ENCODE measurements around the gene CDH13. TPM values are rescaled to one million over a fixed set of nuclear protein-coding genes. Genes with fewer than 3 reads are reported as not detected.

Gene CDH13
- total RNA-seq, 1 experiment from 2014 or later: 49.3 TPM

DNA sequence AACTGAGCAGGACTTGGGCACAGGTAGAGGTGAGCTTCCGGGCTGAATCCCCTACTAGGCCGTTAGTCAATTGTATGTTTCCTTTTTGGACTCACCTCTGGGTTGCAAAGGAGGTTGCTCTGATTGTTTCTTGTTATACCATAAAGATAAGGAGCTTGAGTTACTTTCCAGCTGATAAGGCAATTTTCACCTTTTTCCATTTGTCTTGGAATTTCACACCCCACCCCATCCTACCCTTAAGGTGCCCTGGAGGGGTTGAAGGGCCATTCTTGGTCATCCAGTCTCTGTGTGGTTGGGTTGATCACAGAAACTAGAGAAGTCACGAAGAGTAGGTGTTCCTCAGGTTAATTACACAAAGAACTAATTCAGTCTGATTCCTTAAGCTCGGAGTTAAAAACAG lies 162.2 kb downstream of the CDH13 start:
- ChIA-PET CTCF (interaction anchor here (0.7 to 1.3 kb wide), 2 partner anchors 426 to 459 kb away, joined by 3 read pairs; no protein-coding TSS in a partner anchor), POLR2A (no interaction called here)
- Mint-ChIP-seq H3K4me1 (ENCODE audit: insufficient read depth, unreplicated experiment) (no peaks in the 10 kb centered on the region), H3K36me3 (ENCODE audit: insufficient read depth, unreplicated experiment) (peaks cover 12% of the 10 kb centered on the region), H3K9me3 (ENCODE audit: unreplicated experiment) (no peaks in the 10 kb centered on the region), H3K27ac (ENCODE audit: low read depth, unreplicated experiment) (no peak overlapping the region), H3K27me3 (ENCODE audit: insufficient read depth, unreplicated experiment) (no peaks in the 10 kb centered on the region), H3K4me3 (ENCODE audit: unreplicated experiment) (no peak overlapping the region)
- no peak for DNase-seq (ENCODE audit: unreplicated experiment)
- TF ChIP-seq, protein P1, sequence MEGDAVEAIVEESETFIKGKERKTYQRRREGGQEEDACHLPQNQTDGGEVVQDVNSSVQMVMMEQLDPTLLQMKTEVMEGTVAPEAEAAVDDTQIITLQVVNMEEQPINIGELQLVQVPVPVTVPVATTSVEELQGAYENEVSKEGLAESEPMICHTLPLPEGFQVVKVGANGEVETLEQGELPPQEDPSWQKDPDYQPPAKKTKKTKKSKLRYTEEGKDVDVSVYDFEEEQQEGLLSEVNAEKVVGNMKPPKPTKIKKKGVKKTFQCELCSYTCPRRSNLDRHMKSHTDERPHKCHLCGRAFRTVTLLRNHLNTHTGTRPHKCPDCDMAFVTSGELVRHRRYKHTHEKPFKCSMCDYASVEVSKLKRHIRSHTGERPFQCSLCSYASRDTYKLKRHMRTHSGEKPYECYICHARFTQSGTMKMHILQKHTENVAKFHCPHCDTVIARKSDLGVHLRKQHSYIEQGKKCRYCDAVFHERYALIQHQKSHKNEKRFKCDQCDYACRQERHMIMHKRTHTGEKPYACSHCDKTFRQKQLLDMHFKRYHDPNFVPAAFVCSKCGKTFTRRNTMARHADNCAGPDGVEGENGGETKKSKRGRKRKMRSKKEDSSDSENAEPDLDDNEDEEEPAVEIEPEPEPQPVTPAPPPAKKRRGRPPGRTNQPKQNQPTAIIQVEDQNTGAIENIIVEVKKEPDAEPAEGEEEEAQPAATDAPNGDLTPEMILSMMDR (IDR thresholded peaks at IDR 0.05; ENCODE audit: unreplicated experiment): no peak
- intact Hi-C loops (cut with micrococcal nuclease): no loop called here
- BruUV-seq (replicated peaks): no TSS peak

DNA sequence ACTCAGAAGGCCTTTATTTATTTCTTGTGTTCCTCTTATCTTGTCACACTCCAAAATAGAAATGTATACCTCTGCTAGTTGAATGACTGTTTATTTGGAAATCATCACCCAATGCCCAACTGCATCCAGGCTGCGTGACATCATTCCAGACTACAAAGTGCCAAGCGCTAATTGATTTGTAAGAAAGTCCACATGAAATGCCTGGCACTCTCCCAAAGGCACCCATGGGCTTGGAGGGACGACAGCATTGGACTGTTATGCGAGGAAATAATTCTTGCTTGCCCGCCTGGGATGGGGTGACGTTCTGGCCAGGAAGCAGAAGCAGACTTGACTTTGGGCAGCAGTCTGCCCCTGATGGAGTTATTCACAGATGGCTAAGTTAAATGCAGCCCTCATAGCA lies 165.9 kb downstream of the CDH13 start:
- CTCF ChIA-PET: no interaction called here
- Mint-ChIP-seq H3K4me1 (ENCODE audit: insufficient read depth, unreplicated experiment) (no peaks in the 10 kb centered on the region), H3K27me3 (ENCODE audit: insufficient read depth, unreplicated experiment) (no peaks in the 10 kb centered on the region), H3K4me3 (ENCODE audit: unreplicated experiment) (no peak overlapping the region), H3K27ac (ENCODE audit: low read depth, unreplicated experiment) (no peak overlapping the region), H3K36me3 (ENCODE audit: insufficient read depth, unreplicated experiment) (peaks cover 6% of the 10 kb centered on the region), H3K9me3 (ENCODE audit: unreplicated experiment) (no peaks in the 10 kb centered on the region)
- POLR2A ChIA-PET: interaction anchor here (0.6 kb wide), 1 partner anchor 235 kb away, joined by 3 read pairs; no protein-coding TSS in a partner anchor
- intact Hi-C loops (cut with micrococcal nuclease): no loop called here
- TF ChIP-seq, protein P1 (IDR thresholded peaks at IDR 0.05; ENCODE audit: unreplicated experiment): no peak
- no peak for DNase-seq (ENCODE audit: unreplicated experiment)
- BruUV-seq (replicated peaks): no TSS peak

- POLR2A ChIA-PET: no interaction called here
- intact Hi-C loops (cut with micrococcal nuclease): no loop called here
- H3K27ac Mint-ChIP-seq (ENCODE audit: low read depth, unreplicated experiment): no peak overlapping the region
- peaks cover 4% of the 10 kb centered on the region for H3K36me3 Mint-ChIP-seq (ENCODE audit: insufficient read depth, unreplicated experiment)
- H3K4me3 Mint-ChIP-seq (ENCODE audit: unreplicated experiment): no peak overlapping the region
- BruUV-seq (replicated peaks): no TSS peak
- TF ChIP-seq, protein P1 (IDR thresholded peaks at IDR 0.05; ENCODE audit: unreplicated experiment): no peak
- DNase-seq (ENCODE audit: unreplicated experiment): no peak
- H3K9me3 Mint-ChIP-seq (ENCODE audit: unreplicated experiment): no peaks in the 10 kb centered on the region
- no peaks in the 10 kb centered on the region for H3K4me1 Mint-ChIP-seq (ENCODE audit: insufficient read depth, unreplicated experiment)
- CTCF ChIA-PET: interaction anchor here (1.5 kb wide), 1 partner anchor 11 kb away, joined by 4 read pairs; no protein-coding TSS in a partner anchor
- no peaks in the 10 kb centered on the region for H3K27me3 Mint-ChIP-seq (ENCODE audit: insufficient read depth, unreplicated experiment)
These were observed 166.9 kb downstream of the CDH13 start for GRCh38 chr16:82793528-82794245.

DNA sequence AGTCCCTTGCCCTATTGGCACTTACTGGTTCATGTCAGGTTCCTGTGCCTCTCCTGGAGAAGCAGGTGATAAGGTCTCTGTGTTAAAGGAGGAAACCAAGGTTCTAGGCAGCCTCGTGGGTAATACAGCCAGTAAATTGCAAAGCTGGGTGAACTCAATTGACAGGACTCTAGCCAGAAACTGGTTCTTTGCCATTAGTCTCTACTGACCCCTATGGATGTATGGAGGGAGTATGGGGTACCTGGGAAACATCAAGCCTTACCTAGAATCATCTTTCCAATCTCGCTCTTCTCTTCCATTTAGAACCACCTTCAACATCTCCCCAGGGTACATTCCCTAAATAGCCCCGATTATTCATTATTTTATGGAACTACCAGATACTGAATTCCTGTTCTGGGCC lies 169.3 kb downstream of the CDH13 start:
- TF ChIP-seq, protein P1 (IDR thresholded peaks at IDR 0.05; ENCODE audit: unreplicated experiment): no peak
- no peaks in the 10 kb centered on the region for H3K27me3 Mint-ChIP-seq (ENCODE audit: insufficient read depth, unreplicated experiment)

More for the DNA sequence above, 169.3 kb downstream of the CDH13 start:
- no TSS peak for BruUV-seq (replicated peaks)
- no peaks in the 10 kb centered on the region for H3K4me1 Mint-ChIP-seq (ENCODE audit: insufficient read depth, unreplicated experiment)
- ChIA-PET CTCF (interaction anchor here (0.6 to 1.0 kb wide), 4 partner anchors 12 to 394 kb away, joined by 3 to 6 read pairs (median 3); no protein-coding TSS in a partner anchor), POLR2A (no interaction called here)
- no peak overlapping the region for H3K4me3 Mint-ChIP-seq (ENCODE audit: unreplicated experiment)
- H3K27ac Mint-ChIP-seq (ENCODE audit: low read depth, unreplicated experiment): no peak overlapping the region
- no peaks in the 10 kb centered on the region for H3K9me3 Mint-ChIP-seq (ENCODE audit: unreplicated experiment)
- intact Hi-C loops (cut with micrococcal nuclease): no loop called here
- H3K36me3 Mint-ChIP-seq (ENCODE audit: insufficient read depth, unreplicated experiment): no peaks in the 10 kb centered on the region
- DNase-seq (ENCODE audit: unreplicated experiment): no peak

All from MCF 10A (cell line).